ENCODE measurements around the gene PFKFB4.
A peak's percentile ranks its signal among the peaks of the same experiment; 100 is the strongest.

The PFKFB4 gene

DNA sequence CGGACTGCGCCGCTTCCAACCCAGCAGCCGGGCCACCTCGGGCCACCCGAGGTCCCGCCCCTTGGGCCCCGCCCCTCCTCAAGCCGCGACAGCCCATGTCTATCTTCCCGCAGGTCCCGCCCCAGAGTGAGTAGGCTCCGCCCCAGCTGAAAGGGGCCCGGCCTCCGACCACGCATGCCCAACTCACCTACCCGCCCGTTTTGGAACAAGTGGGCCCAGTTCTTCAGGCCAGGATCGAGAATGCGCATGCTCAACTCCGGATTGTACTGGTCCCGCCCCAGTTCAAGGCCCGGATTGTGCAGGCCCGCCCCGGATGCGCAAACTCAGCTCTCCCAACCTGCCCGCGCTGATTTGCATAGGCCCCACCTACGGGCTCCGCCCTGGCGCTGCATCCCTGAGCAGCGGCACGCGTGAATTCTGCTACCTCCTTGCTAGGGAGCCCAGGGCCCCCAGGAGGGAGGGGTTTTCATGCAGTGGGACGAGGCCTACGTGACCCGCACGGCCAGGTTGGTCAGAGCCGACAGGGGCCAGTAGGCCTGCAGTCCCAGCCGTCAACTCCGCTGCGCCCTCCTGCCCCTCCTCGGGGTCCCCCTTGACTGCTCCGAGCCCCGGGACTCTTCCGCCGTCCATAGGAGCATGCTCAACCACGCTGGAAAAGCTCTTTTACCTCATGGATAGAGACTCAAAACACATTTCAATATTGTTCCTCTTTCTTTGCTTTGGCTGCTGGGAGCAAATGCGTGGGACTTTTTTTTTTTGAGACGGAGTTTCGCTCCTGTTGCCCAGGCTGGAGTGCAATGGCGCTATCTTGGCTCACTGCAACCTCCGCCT lies at the start of gene PFKFB4:
Gene PFKFB4, minus strand, starts transcription at position 8 of the 831 bp plus-strand sequence. CDS start 26 bp downstream, outside the sequence.
- DNase-seq: peak; percentile 99

DNA sequence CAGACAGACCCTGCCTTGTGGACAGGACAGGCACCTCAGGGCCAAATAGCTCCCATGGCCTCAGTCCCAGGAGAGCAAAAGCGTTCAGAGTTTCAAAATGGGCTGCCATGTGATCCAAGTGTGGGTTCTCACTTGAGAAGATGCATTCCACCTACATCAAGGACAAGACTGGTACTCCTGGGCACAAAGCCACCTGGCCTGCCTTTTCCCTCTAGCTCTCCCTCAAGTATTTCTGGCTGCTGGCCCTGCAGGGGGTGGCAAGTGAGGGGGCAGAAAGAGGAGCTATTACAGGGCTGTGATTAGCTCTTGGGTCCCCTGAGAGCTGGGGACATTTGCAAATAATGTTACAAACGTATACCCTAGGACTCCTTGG lies 45.0 kb upstream of the PFKFB4 start:
- DNase-seq: no peak

GRCh38 chr3:48600711-48601621 lies 44.4 kb upstream of the PFKFB4 start:
- no peak for DNase-seq

- DNase-seq: no peak
These were observed 43.1 kb upstream of the PFKFB4 start for GRCh38 chr3:48599509-48600285.

- DNase-seq: no peak
These were observed 42.5 kb upstream of the PFKFB4 start for GRCh38 chr3:48599077-48599501.

DNA sequence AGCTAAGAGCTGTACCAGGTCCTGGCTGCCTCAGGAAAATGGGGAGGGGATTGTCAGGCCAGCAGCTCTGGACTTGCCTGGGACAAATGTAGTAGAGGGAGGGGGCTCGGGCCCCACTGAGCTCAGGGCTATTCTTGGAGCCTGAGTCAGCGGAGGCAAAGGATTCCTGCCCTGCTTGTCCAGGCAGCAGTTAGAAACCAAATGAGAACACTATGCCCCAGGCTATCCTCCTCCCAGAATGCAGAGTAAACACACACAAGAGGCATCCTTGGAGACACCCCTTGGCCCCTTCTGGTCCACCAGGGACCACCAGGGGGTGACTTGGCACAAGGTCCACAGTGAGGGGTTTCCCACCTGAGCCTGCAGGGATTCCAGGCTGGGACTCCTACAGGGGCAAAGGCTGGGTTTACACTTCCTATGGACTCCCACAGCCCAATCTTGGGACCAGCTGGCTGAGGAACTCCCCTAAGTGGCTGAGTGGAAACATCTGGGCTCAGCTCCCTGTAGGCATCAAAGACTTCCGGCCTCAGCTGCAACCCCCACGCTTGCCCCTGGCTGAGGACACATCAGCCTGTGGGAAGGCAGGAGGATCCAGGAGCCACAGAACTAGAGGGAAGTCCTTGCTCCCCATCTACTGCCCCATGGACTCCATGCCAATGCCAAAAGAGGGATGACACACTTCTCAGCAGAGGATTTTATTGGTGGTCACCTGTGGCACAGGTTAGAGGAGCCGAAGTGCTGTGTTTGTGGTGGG lies 41.9 kb upstream of the PFKFB4 start:
- no peak for DNase-seq

- DNase-seq: no peak
These were observed 40.8 kb upstream of the PFKFB4 start for GRCh38 chr3:48597408-48597800.

DNA sequence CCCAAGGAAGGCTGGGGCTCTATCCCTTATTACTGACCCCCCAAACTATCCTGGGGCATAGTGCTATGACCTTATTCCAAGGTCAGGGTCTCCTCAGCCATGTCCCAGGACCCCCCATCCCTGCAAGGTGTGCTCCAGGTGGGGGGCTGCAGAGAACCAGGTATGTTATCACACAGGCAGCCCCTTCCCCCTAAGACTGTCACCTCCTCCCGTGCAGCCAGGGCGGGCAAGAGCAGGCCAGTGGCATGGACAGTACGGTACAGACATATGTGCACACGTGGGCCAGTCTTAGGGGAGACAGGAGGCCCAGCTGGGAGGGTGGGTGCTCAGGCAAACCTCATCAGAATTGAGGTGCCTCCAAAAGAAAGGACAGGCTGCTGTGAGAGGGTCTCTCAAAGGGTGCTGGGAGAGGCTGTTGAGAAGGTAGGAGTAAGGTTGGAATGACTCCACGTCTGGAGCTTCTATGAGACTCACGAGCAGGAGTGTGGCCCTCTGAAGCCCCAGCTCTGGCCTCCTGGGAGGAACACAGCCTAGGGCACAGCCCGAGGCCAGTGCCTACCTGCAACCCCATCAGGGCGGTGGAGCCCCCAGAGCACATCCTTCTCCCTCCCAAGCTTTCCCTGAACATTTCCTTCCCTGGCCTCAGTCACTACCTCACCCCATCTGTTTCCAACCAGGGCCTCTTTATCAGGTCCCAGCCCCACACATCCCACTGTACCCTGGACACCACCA lies 40.2 kb upstream of the PFKFB4 start:
- no peak for DNase-seq

- DNase-seq: no peak
These were observed 39.6 kb upstream of the PFKFB4 start for GRCh38 chr3:48596157-48596556.

GRCh38 chr3:48595526-48596121 lies 39.0 kb upstream of the PFKFB4 start:
- no peak for DNase-seq

DNA sequence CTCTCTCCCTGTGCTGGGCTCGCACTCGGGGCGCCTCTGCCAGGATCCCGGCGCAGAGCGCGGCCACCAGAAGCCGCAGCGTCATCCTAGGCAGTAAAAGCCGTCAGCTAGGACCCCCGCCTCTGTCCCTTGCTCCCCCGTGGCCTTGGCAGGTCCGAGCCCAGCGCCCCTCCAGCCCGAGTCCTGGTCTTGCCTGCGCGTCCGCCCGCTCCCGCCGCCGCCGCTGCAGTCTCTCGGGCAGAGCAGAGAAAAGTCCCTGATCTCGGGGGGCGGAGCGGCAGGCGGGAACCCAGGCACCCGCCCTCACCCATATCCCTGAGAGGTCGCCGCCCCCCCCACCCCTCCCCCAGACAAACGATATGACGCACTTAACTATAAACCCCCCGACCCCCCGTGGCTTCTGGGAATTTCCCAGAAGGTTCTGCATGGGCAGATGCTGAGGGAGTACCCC lies 38.5 kb upstream of the PFKFB4 start, which contains the start of gene COL7A1:
Gene COL7A1, minus strand, starts transcription at position 255 of the 451 bp plus-strand sequence. Its CDS starts 170 bp downstream, at position 85.
- DNase-seq: peak; percentile 19

DNA sequence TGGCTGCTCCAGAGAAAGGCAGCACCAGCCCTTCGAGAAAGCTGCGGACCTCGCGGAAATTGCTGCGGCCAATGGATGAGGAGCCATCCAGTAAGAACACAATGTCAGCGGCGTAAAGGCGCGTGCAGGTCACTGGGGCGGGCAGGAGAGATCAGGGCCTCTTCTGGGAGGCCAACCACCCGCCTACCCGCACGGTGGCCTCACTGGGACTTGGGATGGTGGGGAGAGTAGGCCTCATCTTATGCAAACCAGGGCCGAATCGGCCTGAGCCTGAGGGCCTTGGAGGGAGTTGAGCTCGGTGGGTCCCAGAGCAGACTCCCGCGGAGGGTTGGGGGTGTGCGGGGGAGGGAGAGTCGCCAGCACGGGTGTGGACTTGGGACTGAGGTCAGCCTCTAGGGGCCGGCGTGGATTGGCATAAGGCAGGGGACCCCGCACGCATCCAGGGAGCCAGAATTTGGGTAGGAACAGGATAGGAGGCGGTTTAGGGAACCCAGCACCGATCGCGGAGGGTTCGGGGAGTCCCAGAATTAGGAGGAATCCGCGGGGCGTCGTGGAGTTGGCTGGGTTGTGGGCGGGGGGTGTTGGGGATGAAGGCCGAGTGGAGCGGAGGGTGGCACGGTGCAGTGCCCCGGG lies 37.9 kb upstream of the PFKFB4 start:
- DNase-seq: no peak

- no peak for DNase-seq
These were observed 36.7 kb upstream of the PFKFB4 start for GRCh38 chr3:48593337-48593736.

- no peak for DNase-seq
These were observed 36.0 kb upstream of the PFKFB4 start for GRCh38 chr3:48592519-48593087.

DNA sequence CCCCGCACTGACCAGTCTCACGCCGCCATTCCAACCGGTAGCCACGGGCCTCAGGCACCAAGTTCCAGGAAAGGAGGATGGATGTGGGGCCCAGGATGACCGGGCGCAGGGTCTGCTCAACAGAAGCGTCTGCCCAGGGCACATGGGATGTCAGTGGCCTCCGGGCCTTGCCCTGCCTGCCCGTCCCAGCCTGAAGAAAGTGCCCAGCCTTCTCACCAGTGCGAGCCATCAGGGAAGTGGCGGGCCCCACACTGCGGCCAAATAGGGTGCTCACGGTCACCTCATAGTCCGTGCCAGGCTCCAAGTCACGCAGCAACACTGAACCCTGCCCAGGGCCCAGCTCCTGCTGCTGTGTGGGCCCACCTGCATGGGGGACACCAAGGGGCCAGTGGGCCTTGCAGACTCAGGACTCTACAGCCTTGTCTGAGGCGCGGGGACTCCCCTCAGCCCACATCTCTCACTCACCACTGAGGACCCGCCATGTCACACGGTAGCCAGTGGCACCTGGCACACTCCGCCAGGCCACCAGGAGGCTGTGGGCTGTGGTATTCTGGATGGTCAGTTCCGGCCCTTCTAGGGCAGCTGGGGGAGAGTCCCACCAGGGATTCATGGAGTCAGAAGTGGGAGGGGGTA lies 35.4 kb upstream of the PFKFB4 start:
- no peak for DNase-seq

DNA sequence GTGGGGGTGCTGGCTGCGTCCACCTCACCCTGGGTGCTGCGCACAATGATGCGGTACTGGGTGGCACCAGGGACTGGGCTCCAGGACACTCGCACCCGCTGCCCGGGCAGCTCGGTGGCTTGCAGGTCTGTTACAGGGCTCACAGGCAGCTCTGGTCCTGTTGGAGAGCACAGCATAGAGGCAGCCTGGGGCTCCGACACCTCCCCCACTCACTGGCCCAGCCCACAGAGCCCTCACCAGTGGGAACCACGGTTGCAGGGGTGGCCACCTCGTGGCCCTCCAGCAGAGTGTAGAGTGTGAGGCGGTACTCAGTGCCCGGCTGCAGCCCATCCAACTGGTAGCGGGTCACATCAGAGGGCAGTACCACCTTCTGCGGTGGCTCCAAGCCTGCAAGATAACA lies 34.8 kb upstream of the PFKFB4 start:
- no peak for DNase-seq

DNA sequence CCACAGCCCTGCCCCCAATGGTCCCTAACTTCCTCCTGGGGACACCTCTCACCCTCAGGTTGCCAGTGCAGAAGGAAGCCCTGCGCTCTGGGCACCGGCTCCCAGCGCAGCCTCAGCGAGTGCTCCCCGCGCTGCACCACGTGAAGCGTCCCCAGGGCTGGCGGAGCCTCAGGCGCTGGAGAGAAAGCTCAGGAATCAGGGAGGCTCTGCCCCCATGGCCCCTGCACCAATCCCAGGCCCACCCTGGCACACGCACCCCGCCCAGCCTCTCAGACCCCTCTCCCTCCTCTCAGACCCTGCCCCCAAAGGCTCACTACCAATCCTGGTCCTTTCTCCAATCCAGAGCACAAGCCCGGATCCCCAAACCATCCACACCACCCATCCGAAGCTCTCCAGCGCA lies 31.6 kb upstream of the PFKFB4 start:
- no peak for DNase-seq

DNA sequence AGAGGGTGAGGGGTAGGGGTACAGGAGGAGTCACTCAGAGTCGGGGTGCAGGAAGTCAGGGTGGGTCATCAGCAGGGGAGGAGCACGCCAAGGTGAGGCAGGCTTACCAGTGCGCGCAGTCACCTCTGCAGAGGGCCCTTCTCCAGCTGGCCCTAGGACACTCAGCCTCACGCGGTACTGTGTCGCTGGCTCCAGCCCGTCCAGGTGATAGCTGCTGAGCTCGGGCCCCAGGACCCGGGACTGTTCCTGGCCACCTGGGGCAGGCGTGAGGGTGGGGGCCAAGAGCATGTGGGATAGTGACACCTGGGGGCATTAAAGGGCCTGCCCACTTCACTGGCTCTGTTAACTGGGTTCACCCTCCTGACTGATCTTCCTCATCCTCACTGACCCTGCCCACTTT lies 31.1 kb upstream of the PFKFB4 start:
- no peak for DNase-seq

DNA sequence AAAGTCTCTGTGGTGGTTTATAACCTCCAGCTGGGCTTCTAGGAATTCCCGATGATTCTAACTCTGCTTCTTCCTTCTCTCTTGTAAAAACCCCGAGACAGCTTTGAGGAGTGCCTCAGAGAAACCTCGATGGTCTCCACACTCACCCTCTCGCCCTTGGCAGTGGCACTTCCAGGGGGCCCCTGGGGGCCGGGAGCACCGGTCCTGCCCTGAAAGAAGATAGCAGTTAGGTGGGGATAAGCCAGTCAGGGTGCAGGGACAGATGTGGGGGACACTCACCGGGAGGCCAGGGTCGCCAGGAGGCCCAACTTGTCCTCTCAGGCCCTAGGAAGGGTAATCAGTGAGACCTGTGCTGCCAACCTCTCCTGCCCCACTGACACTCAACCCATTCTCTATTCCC lies 28.8 kb upstream of the PFKFB4 start:
- DNase-seq: no peak

- DNase-seq: no peak
These were observed 28.2 kb upstream of the PFKFB4 start for GRCh38 chr3:48584836-48585235.
